KMS-11 (cell line): ENCODE data around the gene SVEP1.
"Not testable (repeated sequence)": the region's sequence is repeated elsewhere in the genome, so short reads cannot be mapped to it uniquely, and the experiment has no call there.

ENCODE experiments used
- H2AFZ ChIP-seq: fragments of 200-600 bp; sonication (generic); 2 replicates; pipeline ENCODE4 v1.6.1; 2016; ENCODE audit warnings: antibody characterized with exemption, mixed run types, low read depth
- H3K27ac ChIP-seq: fragments of 200-600 bp; sonication (generic); 2 replicates; pipeline ENCODE4 v1.6.1; 2016; ENCODE audit warnings: mild to moderate bottlenecking, mixed run types
- H3K27me3 ChIP-seq: fragments of 200-600 bp; sonication (generic); 2 replicates; pipeline ENCODE4 v1.6.1; 2017; ENCODE audit warnings: mild to moderate bottlenecking, low read depth, mixed run types, moderate library complexity; ENCODE audit not compliant: insufficient read depth
- H3K36me3 ChIP-seq: fragments of 200-600 bp; sonication (generic); 2 replicates; pipeline ENCODE4 v1.6.1; 2017; ENCODE audit warnings: mild to moderate bottlenecking, mixed run types; ENCODE audit not compliant: insufficient read depth
- H3K4me1 ChIP-seq: fragments of 200-600 bp; sonication (generic); 2 replicates; pipeline ENCODE4 v1.6.1; 2016; ENCODE audit warnings: mild to moderate bottlenecking, low read depth, mixed run types; ENCODE audit not compliant: poor library complexity, severe bottlenecking
- H3K4me2 ChIP-seq: fragments of 200-600 bp; sonication (generic); 2 replicates; pipeline ENCODE4 v1.7.0; 2016; ENCODE audit warnings: mild to moderate bottlenecking, mixed run types
- H3K4me3 ChIP-seq: fragments of 200-600 bp; sonication (generic); IDR thresholded peaks from 2 replicates; pipeline ENCODE4 v1.6.1; 2017; ENCODE audit warnings: low read depth, low read length, mixed read lengths; ENCODE audit not compliant: insufficient read depth
- H3K79me2 ChIP-seq: fragments of 200-600 bp; sonication (generic); 2 replicates; pipeline ENCODE4 v1.6.1; 2016; ENCODE audit warnings: low read depth, mixed run types; ENCODE audit not compliant: insufficient read depth
- H3K9ac ChIP-seq: fragments of 200-600 bp; sonication (generic); 2 replicates; pipeline ENCODE4 v1.6.1; 2016; ENCODE audit warnings: mild to moderate bottlenecking, mixed run types
- H4K20me1 ChIP-seq: fragments of 200-600 bp; sonication (generic); 2 replicates; pipeline ENCODE4 v1.6.1; 2016; ENCODE audit warnings: mild to moderate bottlenecking, mixed run types; ENCODE audit not compliant: insufficient read depth
- TF ChIP-seq, protein P1 (sequence below): fragments of 200-600 bp; sonication (generic); conservative IDR thresholded peaks from 2 replicates; pipeline ENCODE4 v1.6.1; 2017; ENCODE audit warnings: low read depth, mild to moderate bottlenecking, antibody characterized with exemption, low read length, moderate library complexity, mixed read lengths

Gene SVEP1

DNA sequence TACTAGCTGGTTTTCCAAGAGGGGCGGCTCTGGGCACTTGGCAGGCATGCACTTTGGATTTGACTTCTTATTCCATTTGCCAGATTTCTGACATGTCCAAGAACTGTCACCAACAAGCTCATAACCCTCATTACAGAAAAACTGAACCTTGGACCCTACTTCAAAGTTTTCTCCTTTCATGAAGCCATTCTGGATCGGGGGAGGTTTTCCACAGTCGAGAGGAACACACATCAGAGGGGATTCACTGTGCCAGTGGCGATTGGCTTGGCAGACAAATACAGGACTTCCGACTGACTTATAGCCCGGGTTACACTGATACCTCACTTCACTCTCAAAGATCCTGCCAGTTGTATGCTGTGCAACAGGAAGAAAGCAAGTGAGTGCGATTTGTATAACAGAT, 170.9 kb downstream of the SVEP1 start:
- Histone ChIP-seq H3K4me3 (no peak overlapping the region), H3K27me3 (no peaks in the 10 kb centered on the region), H3K4me1 (peaks cover 26% of the 10 kb centered on the region), H4K20me1 (no peaks in the 10 kb centered on the region), H3K79me2 (no peaks in the 10 kb centered on the region), H3K27ac (no peak overlapping the region), H3K4me2 (no peak overlapping the region), H3K9ac (no peak overlapping the region), H2AFZ (no peak overlapping the region), H3K36me3 (no peaks in the 10 kb centered on the region)
- TF ChIP-seq, protein P1, sequence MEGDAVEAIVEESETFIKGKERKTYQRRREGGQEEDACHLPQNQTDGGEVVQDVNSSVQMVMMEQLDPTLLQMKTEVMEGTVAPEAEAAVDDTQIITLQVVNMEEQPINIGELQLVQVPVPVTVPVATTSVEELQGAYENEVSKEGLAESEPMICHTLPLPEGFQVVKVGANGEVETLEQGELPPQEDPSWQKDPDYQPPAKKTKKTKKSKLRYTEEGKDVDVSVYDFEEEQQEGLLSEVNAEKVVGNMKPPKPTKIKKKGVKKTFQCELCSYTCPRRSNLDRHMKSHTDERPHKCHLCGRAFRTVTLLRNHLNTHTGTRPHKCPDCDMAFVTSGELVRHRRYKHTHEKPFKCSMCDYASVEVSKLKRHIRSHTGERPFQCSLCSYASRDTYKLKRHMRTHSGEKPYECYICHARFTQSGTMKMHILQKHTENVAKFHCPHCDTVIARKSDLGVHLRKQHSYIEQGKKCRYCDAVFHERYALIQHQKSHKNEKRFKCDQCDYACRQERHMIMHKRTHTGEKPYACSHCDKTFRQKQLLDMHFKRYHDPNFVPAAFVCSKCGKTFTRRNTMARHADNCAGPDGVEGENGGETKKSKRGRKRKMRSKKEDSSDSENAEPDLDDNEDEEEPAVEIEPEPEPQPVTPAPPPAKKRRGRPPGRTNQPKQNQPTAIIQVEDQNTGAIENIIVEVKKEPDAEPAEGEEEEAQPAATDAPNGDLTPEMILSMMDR: no peak

DNA sequence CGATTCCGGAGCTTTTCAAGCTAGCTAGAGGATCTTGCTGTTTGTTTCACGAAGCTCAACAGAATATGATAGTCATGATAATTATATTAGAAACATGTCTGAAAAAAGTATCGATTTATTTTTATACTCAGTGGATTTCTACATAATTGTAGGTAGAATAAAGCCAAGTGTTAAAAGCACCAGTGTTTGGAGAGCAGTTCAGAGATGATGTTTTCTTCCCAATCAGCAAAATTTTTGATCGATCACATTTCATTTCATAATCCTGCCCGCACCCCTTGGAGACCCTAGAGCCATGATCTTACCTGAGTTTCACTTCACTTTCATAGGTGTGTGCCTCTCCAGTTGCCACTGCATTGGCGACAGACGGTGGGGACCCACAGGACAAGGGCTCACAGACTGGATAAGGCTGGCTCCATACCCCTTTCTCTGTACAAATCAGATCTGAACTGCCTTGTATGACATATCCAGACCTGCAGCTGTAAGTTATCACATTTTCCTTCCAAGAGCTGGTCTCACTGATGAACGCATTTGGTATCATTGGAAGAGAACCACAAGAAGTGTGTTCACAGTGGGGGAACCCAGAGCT, 173.6 kb downstream of the SVEP1 start:
- no peak overlapping the region for H3K4me3 ChIP-seq
- no peaks in the 10 kb centered on the region for H4K20me1 ChIP-seq
- no peaks in the 10 kb centered on the region for H3K36me3 ChIP-seq
- H3K4me1 ChIP-seq: peaks cover 13% of the 10 kb centered on the region
- no peak overlapping the region for H3K4me2 ChIP-seq
- no peaks in the 10 kb centered on the region for H3K27me3 ChIP-seq
- H3K9ac ChIP-seq: no peak overlapping the region
- TF ChIP-seq, protein P1: no peak
- H3K79me2 ChIP-seq: no peaks in the 10 kb centered on the region
- no peak overlapping the region for H3K27ac ChIP-seq
- H2AFZ ChIP-seq: no peak overlapping the region

DNA sequence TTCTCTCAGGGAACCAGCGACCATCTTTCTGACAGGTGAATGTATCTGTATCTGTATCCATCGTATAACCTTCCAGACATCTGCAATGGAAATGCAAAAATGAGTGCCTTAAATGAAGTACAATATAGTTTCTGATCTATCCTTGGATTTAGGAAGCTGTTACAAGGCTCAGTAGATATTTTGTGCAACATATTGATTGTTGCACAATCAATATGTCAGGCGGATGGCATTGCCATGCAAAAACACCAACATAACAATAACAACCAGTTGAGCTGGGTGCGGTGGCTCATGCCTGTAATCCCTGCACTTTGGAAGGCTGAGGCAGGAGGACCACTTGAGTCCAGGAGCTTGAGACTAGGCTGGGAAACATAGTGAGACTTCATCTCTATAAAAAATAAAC, 175.1 kb downstream of the SVEP1 start:
- Histone ChIP-seq H3K79me2 (no peaks in the 10 kb centered on the region), H4K20me1 (no peaks in the 10 kb centered on the region), H2AFZ (no peak overlapping the region), H3K4me2 (no peak overlapping the region), H3K4me1 (no peaks in the 10 kb centered on the region), H3K36me3 (no peaks in the 10 kb centered on the region), H3K4me3 (no peak overlapping the region), H3K27me3 (no peaks in the 10 kb centered on the region), H3K27ac (no peak overlapping the region), H3K9ac (no peak overlapping the region)
- TF ChIP-seq, protein P1: no peak

DNA sequence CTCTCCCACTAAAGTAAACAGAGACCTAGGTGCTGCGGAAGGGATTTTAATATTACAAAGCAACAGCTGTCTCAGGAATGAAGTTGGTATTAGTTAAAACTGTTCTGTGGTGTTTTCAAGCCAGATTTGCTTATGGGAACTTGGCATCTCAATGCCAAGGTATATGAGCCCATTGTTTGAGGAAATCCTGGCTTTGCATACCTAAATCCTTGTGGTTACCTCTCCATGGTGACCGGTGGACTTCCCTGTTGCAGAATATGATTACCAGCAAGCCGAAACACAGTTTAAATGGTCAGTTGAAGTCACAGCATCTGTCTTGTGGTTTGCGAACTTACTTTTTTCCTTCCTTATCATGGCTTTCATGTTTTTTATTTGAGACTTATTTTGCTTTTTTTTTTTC, 179.6 kb downstream of the SVEP1 start:
- H3K36me3 ChIP-seq: no peaks in the 10 kb centered on the region
- TF ChIP-seq, protein P1: no peak
- H3K9ac ChIP-seq: no peak overlapping the region

GRCh38 chr9:110398992-110399391, 180.5 kb downstream of the SVEP1 start:
- not testable (repeated sequence) for H3K79me2 ChIP-seq, H3K4me1 ChIP-seq, H3K27me3 ChIP-seq, H3K9ac ChIP-seq, H3K4me2 ChIP-seq, H3K27ac ChIP-seq, H3K4me3 ChIP-seq, H2AFZ ChIP-seq, H4K20me1 ChIP-seq, H3K36me3 ChIP-seq

More for the DNA sequence above, 179.6 kb downstream of the SVEP1 start:
- no peaks in the 10 kb centered on the region for H3K4me1 ChIP-seq
- no peaks in the 10 kb centered on the region for H4K20me1 ChIP-seq
- H3K79me2 ChIP-seq: no peaks in the 10 kb centered on the region
- no peak overlapping the region for H3K4me3 ChIP-seq
- no peak overlapping the region for H2AFZ ChIP-seq
- no peak overlapping the region for H3K27ac ChIP-seq
- no peaks in the 10 kb centered on the region for H3K27me3 ChIP-seq
- no peak overlapping the region for H3K4me2 ChIP-seq
